Measurements from ENCODE around the gene ABCC1. TPM values are rescaled to one million over a fixed set of nuclear protein-coding genes. Genes with fewer than 3 reads are reported as not detected.
"Not testable (repeated sequence)": the region's sequence is repeated elsewhere in the genome, so short reads cannot be mapped to it uniquely, and the experiment has no call there.

ABCC1 gene
- polyA plus RNA-seq, 1 donor (not counting 4 experiments of a cell fraction or from before 2014, with no cell fraction given): 19.4 TPM

GRCh38 chr16:15954814-15955151, 5.4 kb downstream of the ABCC1 start:
- no peak overlapping the region for H3K9ac ChIP-seq (ENCODE audit: control insufficient read depth, extremely low read depth, insufficient read depth, low read length)
- H3K4me3 ChIP-seq (ENCODE audit: control insufficient read depth in 2 of 3, extremely low read depth in 1 of 3, insufficient read depth in 2 of 3, low read depth in 1 of 3, low read length in 3 of 3): no peak overlapping the region
- H3K79me2 ChIP-seq (ENCODE audit: control insufficient read depth, insufficient read depth, low read length): peaks cover 96% of the 10 kb centered on the region
- no peak overlapping the region for H3K4me2 ChIP-seq (ENCODE audit: control insufficient read depth, extremely low read depth, insufficient read depth, low read depth, low read length)
- TF ChIP-seq CTCF (optimal IDR thresholded peaks at IDR 0.05 in 1 of 3, IDR thresholded peaks at IDR 0.05 in 1 of 3, conservative IDR thresholded peaks at IDR 0.05 in 1 of 3; ENCODE audit: extremely low read depth in 1 of 3, insufficient read depth in 2 of 3, low read length in 3 of 3) (no peak), EZH2 (IDR thresholded peaks at IDR 0.05; ENCODE audit: low read length) (no peak)
- H3K27ac ChIP-seq (ENCODE audit: control insufficient read depth, insufficient read depth, low read length): no peak overlapping the region
- DNase-seq (ENCODE audit: low read depth, low spot score): no peak
- peaks cover 0 to 4% of the 10 kb centered on the region in 2 experiments for H3K36me3 ChIP-seq (ENCODE audit: control insufficient read depth in 2 of 2, extremely low read depth in 1 of 2, insufficient read depth in 2 of 2, low read length in 2 of 2)
- no peak for FAIRE-seq
- peaks cover 3% of the 10 kb centered on the region for H3K9me1 ChIP-seq (ENCODE audit: control insufficient read depth, extremely low read depth, insufficient read depth, low read length)
- no peaks in the 10 kb centered on the region for H3K27me3 ChIP-seq (ENCODE audit: control insufficient read depth, extremely low read depth, insufficient read depth, low read length)
- no peak overlapping the region for H2AFZ ChIP-seq (ENCODE audit: control insufficient read depth, low read length)
- no peaks in the 10 kb centered on the region for H3K9me3 ChIP-seq (ENCODE audit: control insufficient read depth, low read depth, low read length)
- H4K20me1 ChIP-seq (ENCODE audit: control insufficient read depth, extremely low read depth, insufficient read depth, low read length): peaks cover 6% of the 10 kb centered on the region
- dilution Hi-C loops (cut with MboI; ENCODE audit: extremely low pct_ligation_motif_present, low sequenced_read_pairs): no loop called here
- H3K4me1 ChIP-seq (ENCODE audit: control insufficient read depth, extremely low read depth, insufficient read depth, low read length): peaks cover 13% of the 10 kb centered on the region

- Histone ChIP-seq H3K36me3 (ENCODE audit: control insufficient read depth in 2 of 2, extremely low read depth in 1 of 2, insufficient read depth in 2 of 2, low read length in 2 of 2) (peaks cover 0 to 4% of the 10 kb centered on the region in 2 experiments), H3K9ac (ENCODE audit: control insufficient read depth, extremely low read depth, insufficient read depth, low read length) (no peak overlapping the region), H3K9me1 (ENCODE audit: control insufficient read depth, extremely low read depth, insufficient read depth, low read length) (peaks cover 3% of the 10 kb centered on the region), H2AFZ (ENCODE audit: control insufficient read depth, low read length) (no peak overlapping the region), H4K20me1 (ENCODE audit: control insufficient read depth, extremely low read depth, insufficient read depth, low read length) (peaks cover 6% of the 10 kb centered on the region), H3K4me2 (ENCODE audit: control insufficient read depth, extremely low read depth, insufficient read depth, low read depth, low read length) (no peak overlapping the region), H3K79me2 (ENCODE audit: control insufficient read depth, insufficient read depth, low read length) (peaks cover 96% of the 10 kb centered on the region), H3K4me1 (ENCODE audit: control insufficient read depth, extremely low read depth, insufficient read depth, low read length) (peaks cover 13% of the 10 kb centered on the region), H3K9me3 (ENCODE audit: control insufficient read depth, low read depth, low read length) (no peaks in the 10 kb centered on the region), H3K27ac (ENCODE audit: control insufficient read depth, insufficient read depth, low read length) (no peak overlapping the region), H3K27me3 (ENCODE audit: control insufficient read depth, extremely low read depth, insufficient read depth, low read length) (no peaks in the 10 kb centered on the region), H3K4me3 (ENCODE audit: control insufficient read depth in 2 of 3, extremely low read depth in 1 of 3, insufficient read depth in 2 of 3, low read depth in 1 of 3, low read length in 3 of 3) (no peak overlapping the region)
- no peak for DNase-seq (ENCODE audit: low read depth, low spot score)
- TF ChIP-seq EZH2 (IDR thresholded peaks at IDR 0.05; ENCODE audit: low read length): no peak
- no peak for TF ChIP-seq CTCF (optimal IDR thresholded peaks at IDR 0.05 in 1 of 3, IDR thresholded peaks at IDR 0.05 in 1 of 3, conservative IDR thresholded peaks at IDR 0.05 in 1 of 3; ENCODE audit: extremely low read depth in 1 of 3, insufficient read depth in 2 of 3, low read length in 3 of 3)
- FAIRE-seq: no peak
- dilution Hi-C loops (cut with MboI; ENCODE audit: extremely low pct_ligation_motif_present, low sequenced_read_pairs): no loop called here
Observed at GRCh38 chr16:15955425-15955824, 6.0 kb downstream of the ABCC1 start.

- H3K4me1 ChIP-seq (ENCODE audit: control insufficient read depth, extremely low read depth, insufficient read depth, low read length); DNase-seq (ENCODE audit: low read depth, low spot score); dilution Hi-C loops (cut with MboI; ENCODE audit: extremely low pct_ligation_motif_present, low sequenced_read_pairs); H3K4me2 ChIP-seq (ENCODE audit: control insufficient read depth, extremely low read depth, insufficient read depth, low read depth, low read length); FAIRE-seq; H3K27ac ChIP-seq (ENCODE audit: control insufficient read depth, insufficient read depth, low read length); H4K20me1 ChIP-seq (ENCODE audit: control insufficient read depth, extremely low read depth, insufficient read depth, low read length); H3K36me3 ChIP-seq (ENCODE audit: control insufficient read depth in 2 of 2, extremely low read depth in 1 of 2, insufficient read depth in 2 of 2, low read length in 2 of 2); H3K9ac ChIP-seq (ENCODE audit: control insufficient read depth, extremely low read depth, insufficient read depth, low read length); H3K9me3 ChIP-seq (ENCODE audit: control insufficient read depth, low read depth, low read length); H3K4me3 ChIP-seq (ENCODE audit: control insufficient read depth in 2 of 3, extremely low read depth in 1 of 3, insufficient read depth in 2 of 3, low read depth in 1 of 3, low read length in 3 of 3); H2AFZ ChIP-seq (ENCODE audit: control insufficient read depth, low read length); H3K9me1 ChIP-seq (ENCODE audit: control insufficient read depth, extremely low read depth, insufficient read depth, low read length); H3K27me3 ChIP-seq (ENCODE audit: control insufficient read depth, extremely low read depth, insufficient read depth, low read length): not testable (repeated sequence)
- H3K79me2 ChIP-seq (ENCODE audit: control insufficient read depth, insufficient read depth, low read length): peaks cover 96% of the 10 kb centered on the region
Observed at GRCh38 chr16:15956106-15956505, 6.7 kb downstream of the ABCC1 start.
